NCI-H187 treated with DMSO at 0.1 percent for 48 hours (cell line): ENCODE results near the gene UMOD.

ENCODE experiments used
- DNase-seq: peaks from one replicate; lab custom pipeline; 2025; lab: John Stamatoyannopoulos, UW

Gene UMOD

DNA sequence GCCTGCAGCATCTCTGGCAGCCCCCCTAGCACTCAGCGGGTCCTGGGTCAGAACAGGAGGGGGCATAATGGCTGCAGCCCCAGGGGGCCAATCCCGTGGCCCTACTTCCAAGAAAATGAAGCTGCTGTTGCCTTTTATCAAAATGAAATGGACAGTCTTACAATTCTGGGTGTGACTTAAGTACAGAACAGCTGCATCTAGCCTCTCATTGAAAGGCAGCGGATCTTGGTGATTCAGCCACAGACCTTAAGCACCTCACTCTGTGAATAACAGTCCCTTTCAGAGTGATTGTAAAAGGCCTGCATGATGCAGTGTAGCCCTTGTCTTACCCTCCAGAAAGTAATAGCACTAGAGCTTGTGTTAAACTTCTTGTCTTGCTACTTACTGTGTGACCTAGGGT lies 11.5 kb upstream of the UMOD start:
- no peak for DNase-seq

DNA sequence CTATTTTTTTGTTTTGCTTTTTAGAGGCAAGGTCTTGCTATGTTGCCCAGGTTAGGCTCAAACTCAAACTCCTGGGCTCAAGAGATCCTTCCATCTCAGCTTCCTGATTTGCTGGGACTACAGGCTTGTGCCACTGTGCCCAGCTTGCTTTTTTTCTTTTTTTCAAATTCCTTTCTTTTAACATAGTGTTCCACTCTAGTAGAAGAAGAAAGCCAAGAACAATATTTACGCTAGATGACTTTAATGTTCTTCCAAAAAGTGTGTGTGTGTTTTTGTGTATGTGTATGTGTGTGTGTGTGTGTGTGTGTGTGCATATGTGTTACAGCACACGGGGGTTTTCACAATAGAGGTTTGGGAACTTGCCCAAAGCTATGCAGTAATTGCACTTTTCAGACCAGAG lies 10.7 kb upstream of the UMOD start:
- DNase-seq, result no peak

DNA sequence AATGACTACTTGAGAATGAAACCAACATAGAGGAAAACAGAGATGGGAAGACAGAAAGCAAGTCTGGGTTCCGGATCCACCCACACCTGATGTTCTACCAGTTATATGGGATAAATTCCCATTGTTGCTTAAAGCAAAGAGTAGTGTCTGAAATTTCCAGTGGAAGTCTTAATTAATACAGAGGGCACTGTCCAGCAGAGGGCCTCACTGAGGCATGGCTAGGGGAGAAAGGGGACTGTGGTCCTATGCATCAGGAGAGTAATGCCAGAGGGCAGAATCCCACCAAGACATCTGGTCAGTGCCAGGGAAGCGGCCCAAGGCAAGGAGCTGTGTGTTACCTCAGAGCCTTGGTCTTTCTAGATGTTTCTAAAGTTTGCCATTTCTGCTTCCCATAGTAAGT lies 7.5 kb upstream of the UMOD start:
- DNase-seq, result no peak

DNA sequence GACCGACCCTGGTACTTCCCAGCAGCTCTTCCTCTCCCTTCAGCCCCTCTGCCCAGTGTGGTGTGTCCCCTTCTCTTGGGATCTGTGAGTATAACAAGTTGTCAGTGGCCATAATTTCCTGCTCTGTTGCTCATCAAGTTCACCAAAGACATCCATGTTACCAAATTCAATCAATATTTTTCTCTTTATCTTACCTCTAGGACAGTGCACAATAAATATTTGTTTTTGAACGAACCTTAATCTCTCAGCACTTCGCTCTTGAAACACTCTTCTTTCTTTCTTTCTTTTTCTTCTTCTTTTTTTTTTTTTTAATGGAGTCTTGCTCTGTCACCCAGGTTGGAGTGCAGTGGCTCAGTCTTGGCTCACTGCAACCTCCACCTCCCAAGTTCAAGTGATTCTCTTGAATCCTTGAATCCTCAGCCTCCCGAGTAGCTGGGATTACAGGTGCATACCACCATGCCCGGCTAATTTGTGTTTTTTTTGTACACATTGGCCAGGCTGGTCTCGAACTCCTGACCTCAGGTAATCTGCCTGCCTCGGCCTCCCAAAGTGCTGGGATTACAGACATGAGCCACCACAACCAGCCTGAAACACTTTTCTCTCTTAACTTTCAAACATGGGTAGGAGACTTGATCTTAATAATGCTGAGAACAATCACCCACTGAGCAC lies 2.7 kb upstream of the UMOD start:
- no peak for DNase-seq

DNA sequence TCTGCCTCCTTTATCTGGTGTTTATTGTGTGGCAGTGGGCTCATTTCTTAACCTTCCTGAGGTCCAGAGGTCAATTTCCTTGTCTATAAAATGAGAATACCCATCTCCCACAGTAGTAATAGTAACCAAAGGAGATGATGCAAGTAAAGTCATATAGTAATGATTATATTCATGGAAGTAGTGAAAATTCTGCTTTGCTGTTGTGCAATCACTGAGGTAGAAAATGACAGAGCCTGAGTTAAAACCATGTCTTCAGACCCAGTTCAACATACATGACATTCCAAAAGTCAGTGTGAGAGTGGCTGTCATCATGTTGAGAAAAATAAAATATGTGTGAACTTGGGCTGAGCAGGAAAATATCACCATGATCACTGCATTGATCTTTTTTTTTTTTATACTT lies 864 bp upstream of the UMOD start:
- no peak for DNase-seq

DNA sequence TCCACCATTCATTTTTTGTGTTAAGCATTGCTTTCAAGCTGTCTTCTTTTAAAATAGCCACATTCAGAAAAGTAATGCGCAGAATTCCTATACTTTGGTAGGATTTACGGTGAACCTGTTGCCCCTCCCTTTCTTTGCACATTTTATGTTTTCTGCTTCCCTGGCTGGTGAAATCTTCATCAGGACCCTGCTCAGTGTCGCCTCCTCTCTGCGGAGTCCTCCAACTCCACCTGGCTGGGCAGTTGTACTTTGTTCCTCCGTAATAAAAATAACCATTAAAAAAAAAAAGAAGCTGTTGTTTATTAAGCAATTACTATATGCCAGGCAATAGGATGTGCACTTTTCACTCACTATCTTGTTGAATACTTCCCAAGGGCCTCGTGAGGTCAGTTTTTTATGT lies 2.9 kb downstream of the UMOD start:
- DNase-seq, result no peak

DNA sequence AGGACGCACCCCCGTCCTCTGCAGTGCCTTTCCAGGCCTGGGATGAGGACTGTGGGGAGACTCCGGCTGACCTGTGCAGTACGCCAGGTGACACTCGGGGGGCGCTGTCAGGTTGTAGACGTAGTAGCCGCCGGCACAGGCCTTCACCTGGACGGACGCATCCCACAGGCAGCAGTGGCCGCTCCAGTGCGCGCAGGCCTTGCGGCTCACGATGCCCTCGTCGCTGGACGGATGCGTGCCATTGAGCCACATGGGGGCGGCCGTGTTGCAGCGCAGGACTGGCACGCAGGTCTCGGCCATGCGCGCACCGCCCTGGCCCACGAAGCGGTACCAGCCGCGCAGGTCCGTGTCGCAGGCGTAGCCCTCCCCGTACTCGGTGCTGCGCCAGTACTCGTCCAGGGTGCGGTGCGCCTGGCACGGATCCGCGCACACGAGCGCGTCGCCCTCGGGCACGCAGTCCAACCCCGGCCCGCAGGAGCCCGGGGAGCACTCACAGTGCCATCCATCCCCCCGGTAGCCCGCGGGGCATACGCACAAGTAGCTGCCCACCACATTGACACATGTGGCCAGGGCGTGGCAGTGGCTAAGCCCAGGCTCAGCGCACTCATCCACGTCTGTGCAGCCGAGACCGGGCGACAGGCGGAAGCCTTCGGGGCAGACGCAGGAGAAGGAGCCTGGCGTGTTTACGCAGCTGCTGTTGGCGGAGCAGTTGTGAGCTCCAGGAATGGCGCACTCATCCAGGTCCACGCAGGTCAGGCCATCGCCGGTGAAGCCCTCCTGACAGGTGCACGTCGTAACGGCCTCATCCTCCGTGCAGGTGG lies 3.9 kb downstream of the UMOD start:
- no peak for DNase-seq

DNA sequence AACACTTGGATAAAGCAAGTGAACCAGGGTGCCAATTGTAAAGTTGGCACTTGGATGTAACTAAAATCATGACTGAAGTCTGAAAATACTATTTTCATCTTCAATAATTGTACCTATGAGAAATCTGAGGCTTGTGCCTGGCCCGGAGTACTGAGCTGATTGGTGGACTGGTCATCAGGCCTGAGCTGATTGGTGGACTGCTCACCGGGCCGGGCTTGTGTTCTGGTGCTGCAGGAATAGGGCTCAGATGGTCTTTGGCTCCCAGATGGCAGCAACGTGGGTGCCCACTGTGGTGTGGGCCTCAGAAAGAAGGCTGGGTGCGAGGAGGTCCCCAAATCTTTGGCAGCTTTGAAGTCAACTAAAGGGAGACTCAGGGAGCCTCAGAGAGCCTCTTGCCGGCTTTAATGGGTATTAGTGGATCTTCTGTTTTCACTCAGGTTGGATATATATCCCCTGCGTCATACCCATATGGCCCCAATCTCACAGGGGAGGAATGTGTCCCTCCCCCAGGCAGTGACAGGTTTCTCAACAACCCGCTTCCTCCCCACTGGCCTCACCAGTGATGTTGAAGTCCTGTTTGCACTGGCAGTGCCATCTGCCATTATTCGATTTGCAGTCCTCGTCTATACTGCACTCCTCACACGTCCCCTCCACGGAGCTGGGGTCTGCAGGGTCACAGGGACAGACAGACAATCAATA lies 4.7 kb downstream of the UMOD start:
- no peak for DNase-seq

DNA sequence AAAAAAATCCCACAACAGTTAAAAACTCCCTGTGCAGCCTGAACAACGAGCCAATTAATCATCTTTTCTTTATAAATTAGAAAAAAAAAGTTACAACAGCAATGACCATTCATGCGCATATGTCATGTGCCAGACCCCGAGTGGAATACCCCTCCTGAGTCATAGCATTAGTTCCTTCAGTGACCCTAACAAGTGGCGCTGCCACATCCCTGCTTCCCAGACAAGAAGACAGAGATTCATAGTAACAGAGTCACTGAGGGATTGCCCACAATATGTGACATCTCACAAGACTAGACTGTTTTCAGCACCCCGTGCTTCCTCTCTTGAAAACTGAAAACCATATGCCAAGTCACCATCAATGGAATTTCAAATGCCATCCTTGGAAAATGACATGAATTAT lies 7.9 kb downstream of the UMOD start:
- DNase-seq, result no peak

DNA sequence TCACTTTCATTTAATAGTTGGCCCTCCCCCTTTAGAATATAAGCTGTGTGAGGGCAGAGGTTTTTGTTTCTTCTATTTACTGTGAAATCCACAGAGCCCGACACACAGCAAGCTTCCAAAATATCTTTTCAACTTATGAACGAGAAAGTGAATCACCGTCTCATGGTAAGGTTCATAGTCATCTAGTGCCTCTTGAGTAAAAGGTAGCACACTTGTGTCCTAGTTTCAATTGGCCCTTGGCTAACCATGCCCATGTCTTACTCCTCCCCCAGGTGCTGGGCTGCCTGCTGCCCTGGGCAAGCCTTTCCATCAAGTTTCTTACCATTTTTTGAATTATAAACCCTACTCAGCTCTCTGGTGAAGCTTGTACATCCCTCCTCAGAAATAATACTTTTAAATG lies 12.8 kb downstream of the UMOD start:
- DNase-seq, result no peak

DNA sequence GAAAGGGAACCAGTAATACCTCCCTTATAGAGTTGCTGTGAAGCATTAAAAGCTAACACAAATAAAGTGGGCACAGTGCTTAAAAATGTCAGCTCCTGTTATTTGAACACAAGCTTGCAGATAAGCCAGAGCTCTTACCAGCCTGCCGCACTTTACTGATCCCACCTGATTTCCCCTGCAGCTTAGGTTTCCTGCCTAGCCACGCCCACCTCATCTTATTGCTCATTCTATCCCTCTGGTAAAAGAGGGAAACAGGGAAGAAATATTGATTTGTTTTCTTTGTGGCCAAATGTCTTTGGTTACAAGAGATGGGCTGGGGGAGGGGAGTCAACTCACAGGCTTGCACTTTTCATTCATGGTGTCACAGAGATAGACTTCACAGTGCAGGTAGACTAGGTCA lies 15.6 kb downstream of the UMOD start:
- DNase-seq, result no peak

DNA sequence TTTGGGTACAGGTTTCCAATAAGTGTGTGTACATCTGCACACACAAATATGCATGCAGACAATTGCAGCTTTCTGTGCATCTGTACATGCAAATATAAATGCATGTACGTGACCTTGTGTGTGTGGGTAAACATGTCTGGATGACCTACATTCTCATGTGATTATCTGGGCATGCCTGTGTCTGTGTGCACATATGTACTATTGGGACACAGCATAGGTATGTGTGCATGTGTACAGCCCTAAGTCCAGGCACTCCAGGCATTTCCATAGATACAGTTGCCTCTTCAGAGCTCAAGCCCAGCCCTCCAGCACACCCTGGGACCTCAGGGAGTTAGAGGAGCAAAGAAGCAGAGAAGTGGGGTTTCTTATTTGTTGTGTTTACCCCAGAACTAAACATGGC lies 18.1 kb downstream of the UMOD start:
- no peak for DNase-seq

DNA sequence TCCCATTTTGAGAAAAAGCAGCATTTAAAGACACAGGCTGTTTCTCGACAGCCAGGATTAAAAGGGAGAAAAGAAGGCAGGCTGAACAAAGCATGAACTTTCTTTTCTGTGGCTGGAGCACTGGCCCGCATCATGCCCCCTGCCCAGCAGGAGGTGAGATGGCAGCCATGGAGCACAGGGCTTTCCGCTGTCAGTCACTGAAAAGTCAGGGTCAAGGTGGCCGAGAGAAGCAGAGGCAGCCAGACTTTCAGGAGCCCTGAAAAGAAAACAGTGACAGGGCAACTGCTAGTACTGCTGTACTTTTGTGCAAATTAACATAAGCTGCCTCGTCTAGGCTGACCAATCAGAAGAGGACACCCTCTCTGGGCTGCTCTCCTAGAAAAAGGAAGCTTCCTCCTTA lies 19.4 kb downstream of the UMOD start:
- no peak for DNase-seq

DNA sequence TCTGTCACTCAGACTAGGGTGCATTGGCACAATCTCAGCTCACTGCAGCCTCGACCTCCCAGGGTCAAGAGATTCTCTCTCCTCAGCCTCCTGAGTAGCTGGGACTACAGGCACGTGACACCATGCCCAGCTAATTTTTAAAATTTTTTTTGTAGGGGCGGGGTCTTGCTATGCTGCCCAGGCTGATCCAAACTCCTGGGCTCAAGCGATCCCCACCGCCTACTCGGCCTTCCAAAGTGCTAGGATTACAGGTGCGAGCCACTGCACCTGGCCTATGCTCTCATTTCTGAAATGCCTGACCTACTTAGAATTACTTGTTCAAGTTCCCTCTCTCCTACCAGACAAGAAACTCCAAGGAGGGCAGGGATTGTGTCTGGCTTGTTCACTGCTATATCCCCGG lies 20.1 kb downstream of the UMOD start:
- DNase-seq, result no peak

DNA sequence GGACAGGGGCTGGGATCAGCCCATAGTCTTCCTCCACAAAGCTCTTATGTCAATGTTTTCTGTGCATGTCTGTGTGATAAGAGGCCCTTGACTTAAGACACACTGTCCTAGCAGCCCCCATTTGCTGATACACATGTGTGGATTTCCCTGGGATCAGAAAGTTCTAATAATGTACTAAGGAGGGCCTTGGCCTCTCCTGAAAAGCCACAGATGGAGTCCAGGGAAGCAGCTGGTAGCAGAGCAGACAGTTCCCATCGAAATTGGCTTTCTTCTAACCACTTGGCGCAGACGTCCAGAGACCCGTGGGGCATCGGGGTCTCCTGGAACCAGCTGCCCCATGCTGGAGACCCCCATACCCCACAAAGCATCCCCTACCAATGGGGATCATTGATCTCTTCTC lies 20.9 kb downstream of the UMOD start:
- DNase-seq, result no peak

DNA sequence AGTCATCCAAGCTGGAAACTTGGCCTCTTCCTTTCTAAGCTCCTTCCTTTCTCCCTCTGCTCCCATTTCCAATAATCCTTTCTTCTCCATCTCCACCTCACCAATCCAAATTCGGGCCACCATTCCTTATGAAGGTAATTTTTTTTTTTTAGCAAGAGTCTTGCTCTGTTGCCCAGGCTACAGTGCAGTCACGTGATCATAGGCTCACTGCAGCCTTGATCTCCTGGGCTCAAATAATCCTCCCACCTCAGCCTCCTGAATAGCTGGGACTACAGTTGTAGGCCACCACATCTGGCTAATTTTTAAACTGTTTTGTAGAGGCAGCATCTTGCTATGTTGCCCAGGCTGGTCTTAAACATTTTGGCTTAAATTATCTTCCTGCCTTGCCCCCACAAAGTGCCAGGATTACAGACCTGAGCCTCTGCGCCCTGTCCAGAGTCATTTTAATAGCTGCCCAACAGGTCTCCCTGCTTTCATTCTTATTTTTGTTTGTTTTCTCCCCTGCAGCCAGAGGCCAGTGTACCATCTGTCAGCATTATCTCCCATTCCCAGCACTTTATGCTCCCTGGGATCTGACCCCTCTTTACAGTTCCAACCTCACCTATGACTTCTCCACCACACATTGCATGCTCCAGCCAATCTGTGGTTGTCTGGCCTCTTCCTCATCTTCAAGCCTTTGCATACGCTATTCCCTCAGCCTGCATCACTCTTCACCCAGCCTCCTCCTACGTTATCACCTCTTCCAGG lies 22.9 kb downstream of the UMOD start:
- DNase-seq, result no peak

DNA sequence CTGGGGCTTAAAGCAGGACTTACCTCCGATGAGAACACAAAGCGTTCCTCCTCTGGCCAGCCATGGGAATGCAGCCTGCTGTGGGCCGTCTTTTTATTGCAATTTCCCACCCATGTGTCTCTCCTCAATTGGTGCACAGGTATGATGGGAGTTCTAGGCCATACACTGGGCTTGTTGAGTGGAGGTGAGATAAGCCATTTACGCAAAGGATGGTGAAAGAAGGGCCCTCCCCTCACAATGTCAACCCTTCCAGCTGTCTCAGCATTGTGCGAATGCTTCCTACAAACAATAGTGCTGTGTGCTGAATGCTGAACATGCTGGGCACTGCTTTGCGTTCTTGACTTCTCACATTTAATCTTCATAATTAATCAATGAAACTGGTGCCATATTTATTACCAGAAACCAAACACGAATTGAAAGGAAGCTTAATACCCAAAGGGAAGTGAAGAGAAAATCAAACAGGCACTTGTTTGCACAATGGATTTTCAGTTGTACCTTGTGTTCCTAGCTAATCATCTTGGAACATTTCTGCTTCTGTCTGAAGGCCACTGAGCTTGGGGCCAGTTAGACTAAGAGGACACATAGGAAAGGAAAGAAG lies 25.0 kb downstream of the UMOD start, which contains the start of gene GP2:
Gene GP2 (minus strand): TSS at position 70 of the 598 bp plus-strand sequence. CDS start 1,082 bp downstream, outside the sequence.
- DNase-seq, result no peak

DNA sequence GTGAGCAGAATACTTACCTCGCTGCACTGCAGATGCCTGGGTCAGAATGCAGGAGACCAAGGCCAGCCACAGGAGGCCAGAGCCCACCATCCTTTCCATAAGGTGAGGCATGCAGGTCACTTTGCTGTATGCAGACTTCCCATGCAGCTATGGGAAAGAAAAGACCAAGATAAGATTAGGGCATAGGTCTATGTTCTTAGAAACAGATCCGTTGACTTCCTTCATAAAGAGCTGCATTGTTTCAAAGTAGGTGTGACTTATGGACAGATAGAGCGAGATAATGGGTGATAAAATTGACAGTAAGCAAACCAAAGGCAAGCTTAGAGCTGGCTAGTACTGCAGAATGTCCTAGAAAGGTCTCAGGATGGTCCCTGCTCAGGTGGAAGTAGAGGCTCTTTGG lies 26.2 kb downstream of the UMOD start:
- DNase-seq, result no peak

DNA sequence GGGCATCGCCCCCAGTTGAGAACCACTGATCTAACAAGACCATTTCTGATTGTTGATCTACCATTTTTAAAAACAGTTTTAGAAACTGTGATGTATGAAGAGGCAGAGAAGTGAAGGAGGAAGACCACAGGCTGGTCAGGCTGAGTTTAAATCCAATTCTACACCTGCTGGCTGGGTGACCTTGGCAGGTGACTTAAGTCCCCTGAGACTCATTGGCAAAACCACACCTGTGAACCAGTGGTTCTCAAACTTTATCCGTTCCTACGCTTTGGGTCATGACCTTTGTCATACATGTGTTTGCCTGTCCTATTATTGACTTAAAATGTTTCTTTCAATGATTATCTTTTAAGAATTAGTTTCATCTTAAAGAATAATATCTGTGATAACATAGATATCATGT lies 27.5 kb downstream of the UMOD start:
- no peak for DNase-seq

DNA sequence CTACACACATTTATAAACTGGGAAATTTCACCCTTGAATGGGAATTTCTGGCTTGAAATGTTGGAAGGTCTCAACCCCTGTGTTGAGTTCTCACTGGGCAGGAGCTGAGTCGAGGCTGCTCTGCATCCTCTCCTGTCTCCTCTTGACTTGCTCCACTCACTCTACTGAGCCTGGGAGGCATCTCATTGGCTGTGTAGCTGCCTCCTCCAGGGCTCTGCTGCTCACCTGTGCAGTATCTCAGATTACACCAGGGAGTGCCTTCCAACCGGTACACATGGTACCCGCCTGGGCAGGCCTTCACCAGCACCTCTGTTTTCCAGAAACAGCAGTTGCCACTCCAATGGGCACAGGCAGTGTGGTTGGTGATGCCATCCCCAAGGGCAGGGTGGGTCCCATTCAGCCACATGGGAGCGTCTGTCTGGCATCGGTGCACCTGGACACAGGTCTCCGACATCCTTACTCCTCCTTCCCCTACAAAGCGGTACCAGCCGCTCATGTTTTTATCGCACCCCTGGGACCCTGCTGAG lies 28.9 kb downstream of the UMOD start:
- peak; percentile 28 for DNase-seq

DNA sequence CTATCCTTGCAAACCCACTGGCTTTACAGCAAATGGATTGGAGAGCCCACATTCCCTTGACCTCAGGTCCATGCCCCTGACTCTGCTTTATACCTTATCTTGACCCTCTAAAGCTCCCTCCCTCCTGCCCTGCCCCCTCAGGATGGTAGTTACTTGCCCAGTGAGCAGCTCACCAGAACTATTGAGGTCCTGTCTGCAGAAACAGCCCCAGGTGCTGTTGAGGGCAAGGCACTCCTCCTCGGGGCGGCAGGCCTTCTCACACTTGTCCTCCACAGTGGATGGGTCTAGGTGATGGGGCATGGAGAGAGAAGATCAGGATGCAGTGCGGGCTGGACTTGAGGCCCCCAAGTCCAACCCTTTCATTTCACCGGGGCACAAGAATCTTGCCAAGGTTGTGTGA lies 29.8 kb downstream of the UMOD start:
- DNase-seq, result no peak

DNA sequence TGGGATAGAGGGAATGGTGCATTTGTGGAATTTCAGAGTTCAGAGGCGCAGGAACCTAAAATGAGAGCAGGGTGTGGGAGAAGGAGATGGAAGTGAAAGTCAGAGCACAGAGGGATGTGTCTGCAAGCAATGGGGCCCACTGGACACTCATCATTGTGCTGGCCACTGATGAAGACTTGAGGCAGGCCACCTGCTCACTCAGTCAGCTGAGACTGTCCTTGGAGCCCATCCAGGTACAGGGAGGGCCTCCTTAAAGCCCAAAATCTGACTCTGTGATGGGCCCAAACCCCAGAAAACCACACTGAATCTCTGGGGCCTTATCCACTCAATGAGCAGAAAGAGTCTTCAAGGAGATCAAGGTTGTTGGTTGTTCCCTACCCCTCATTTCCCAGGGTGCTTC lies 30.8 kb downstream of the UMOD start:
- no peak for DNase-seq
